ENCODE data around the gene GRIP2. TPM values are rescaled to one million over a fixed set of nuclear protein-coding genes. Genes with fewer than 3 reads are reported as not detected.

GRIP2 gene
- total RNA-seq, 1 donor from 2014 or later: 3.3 TPM

GRCh38 chr3:14550651-14551611 is 10.8 kb upstream of the GRIP2 start:
- no peaks in the 10 kb centered on the region for H3K36me3 ChIP-seq (ENCODE audit: insufficient read depth, low read length)
- H3K4me1 Mint-ChIP-seq (ENCODE audit: low read depth, unreplicated experiment): peaks cover 9% of the 10 kb centered on the region
- no peak for FAIRE-seq
- no peak overlapping the region for H3K4me3 Mint-ChIP-seq (ENCODE audit: unreplicated experiment)
- H3K9me3 ChIP-seq (ENCODE audit: insufficient read depth, low read depth, low read length): no peaks in the 10 kb centered on the region
- H3K27ac ChIP-seq (ENCODE audit: low read depth, low read length): no peak overlapping the region
- peaks cover 69% of the 10 kb centered on the region for H3K27me3 Mint-ChIP-seq (ENCODE audit: low read depth, unreplicated experiment)
- H4K20me1 ChIP-seq (ENCODE audit: insufficient read depth, low read length): no peaks in the 10 kb centered on the region
- H2AFZ ChIP-seq (ENCODE audit: low read depth, low read length): no peak overlapping the region
- H3K27me3 ChIP-seq (ENCODE audit: insufficient read depth, low read length): peaks cover 42% of the 10 kb centered on the region
- peak; percentile 41 for DNase-seq (ENCODE audit: low read depth)
- no peak overlapping the region for H3K27ac Mint-ChIP-seq (ENCODE audit: unreplicated experiment)
- H3K4me1 ChIP-seq (ENCODE audit: insufficient read depth, low read length): peaks cover 11% of the 10 kb centered on the region
- no peak for TF ChIP-seq CTCF (IDR thresholded peaks at IDR 0.05; ENCODE audit: insufficient read depth, low read depth, low read length)
- TF ChIP-seq EZH2 (IDR thresholded peaks at IDR 0.05; ENCODE audit: insufficient read depth, low read length): no peak
- H3K36me3 Mint-ChIP-seq (ENCODE audit: low read depth, unreplicated experiment): no peaks in the 10 kb centered on the region
- no peak overlapping the region for H3K4me3 ChIP-seq (ENCODE audit: insufficient read depth, low read depth, low read length)
- no peaks in the 10 kb centered on the region for H3K79me2 ChIP-seq (ENCODE audit: insufficient read depth, low read length)
- no peak overlapping the region for H3K9ac ChIP-seq (ENCODE audit: low read length)
- H3K4me2 ChIP-seq (ENCODE audit: low read length): peak overlapping the region; percentile 11
- H3K9me3 Mint-ChIP-seq (ENCODE audit: unreplicated experiment): no peaks in the 10 kb centered on the region

DNA sequence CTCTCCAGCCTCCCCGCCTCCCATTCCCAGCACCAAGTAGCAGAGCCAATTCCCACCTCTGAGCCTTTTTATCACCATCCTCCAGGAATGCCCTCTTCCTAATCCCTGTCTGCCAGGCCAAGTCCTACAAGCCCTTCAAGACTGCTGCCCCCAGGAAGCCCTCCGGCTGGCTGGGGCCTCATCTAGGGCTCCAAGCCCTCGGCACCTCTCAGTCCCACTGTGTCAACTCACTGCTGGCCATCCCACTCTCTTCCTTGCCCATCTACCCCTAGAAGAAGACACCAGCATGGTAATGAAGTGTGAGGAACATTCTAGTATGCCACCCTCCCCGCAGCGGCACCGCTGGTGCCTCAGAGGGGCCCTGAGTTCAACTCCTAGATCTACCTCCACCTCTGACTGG is 10.0 kb upstream of the GRIP2 start:
- no peak overlapping the region for H3K27ac ChIP-seq (ENCODE audit: low read depth, low read length)
- peaks cover 11% of the 10 kb centered on the region for H3K4me1 ChIP-seq (ENCODE audit: insufficient read depth, low read length)
- no peak overlapping the region for H3K9ac ChIP-seq (ENCODE audit: low read length)
- H3K4me1 Mint-ChIP-seq (ENCODE audit: low read depth, unreplicated experiment): peaks cover 6% of the 10 kb centered on the region
- peaks cover 71% of the 10 kb centered on the region for H3K27me3 Mint-ChIP-seq (ENCODE audit: low read depth, unreplicated experiment)
- peak overlapping the region; percentile 74 for H3K4me3 Mint-ChIP-seq (ENCODE audit: unreplicated experiment)
- DNase-seq (ENCODE audit: low read depth): no peak
- TF ChIP-seq CTCF (IDR thresholded peaks at IDR 0.05; ENCODE audit: insufficient read depth, low read depth, low read length) (no peak), EZH2 (IDR thresholded peaks at IDR 0.05; ENCODE audit: insufficient read depth, low read length) (no peak)
- H2AFZ ChIP-seq (ENCODE audit: low read depth, low read length): no peak overlapping the region
- no peak overlapping the region for H3K4me3 ChIP-seq (ENCODE audit: insufficient read depth, low read depth, low read length)
- no peak overlapping the region for H3K4me2 ChIP-seq (ENCODE audit: low read length)
- H3K27ac Mint-ChIP-seq (ENCODE audit: unreplicated experiment): no peak overlapping the region
- H3K27me3 ChIP-seq (ENCODE audit: insufficient read depth, low read length): peaks cover 36% of the 10 kb centered on the region
- no peaks in the 10 kb centered on the region for H3K36me3 Mint-ChIP-seq (ENCODE audit: low read depth, unreplicated experiment)
- no peak for FAIRE-seq
- H3K9me3 ChIP-seq (ENCODE audit: insufficient read depth, low read depth, low read length): no peaks in the 10 kb centered on the region
- H4K20me1 ChIP-seq (ENCODE audit: insufficient read depth, low read length): no peaks in the 10 kb centered on the region
- no peaks in the 10 kb centered on the region for H3K9me3 Mint-ChIP-seq (ENCODE audit: unreplicated experiment)
- H3K36me3 ChIP-seq (ENCODE audit: insufficient read depth, low read length): no peaks in the 10 kb centered on the region
- no peaks in the 10 kb centered on the region for H3K79me2 ChIP-seq (ENCODE audit: insufficient read depth, low read length)

Measured in astrocyte (in vitro differentiated cells and primary cell).